A549 (cell line): ENCODE results near the gene LSP1. TPM values are rescaled to one million over a fixed set of nuclear protein-coding genes. Genes with fewer than 3 reads are reported as not detected.

Experiments
- ATAC-seq, 2 experiments: fragments of 200-7000 bp in 1 of 2; fragments of >200 bp in 1 of 2; cut with Nextera tagmentation in 1 of 2; cut with Tn5 transposase in 1 of 2; 3 replicates each; pipeline versions ENCODE4 v1.8.0 to v1.9.1; 2018 to 2020; ENCODE audit warnings: mild to moderate bottlenecking in 1 of 2, moderate library complexity in 1 of 2
- CTCF ChIA-PET: fragments of 300-600 bp; sonication (Branson Sonifier 250); formaldehyde crosslinking; extraction: SDS; loops from one replicate; lab custom pipeline; 2021; ENCODE audit warnings: antibody characterized with exemption, inconsistent platforms; lab: Yijun Ruan, JAX
- POLR2A ChIA-PET: fragments of 350-600 bp; formaldehyde crosslinking; extraction: SDS; loops from one replicate; lab custom pipeline; 2021; ENCODE audit warnings: antibody characterized with exemption, inconsistent platforms; lab: Yijun Ruan, JAX
- DNase-seq, 2 experiments: peaks; one replicate each; pipeline versions ENCODE4 v3.0.0 to v3.0.0-alpha.2; 2011 to 2016; ENCODE audit warnings: low read depth in 1 of 2, low spot score in 1 of 2
- FAIRE-seq: peaks from 2 replicates; lab custom pipeline; 2011; peaks lifted over from hg19 to GRCh38; lab: Jason Lieb, UNC
- H3K27ac ChIP-seq, 2 experiments: fragments of >200 bp; sonication (Bioruptor Twin); formaldehyde crosslinking; 3 replicates each; pipeline ENCODE4 v1.5.1; 2016 to 2017
- H3K4me1 ChIP-seq: fragments of >200 bp; sonication (Bioruptor Twin); formaldehyde crosslinking; 3 replicates; pipeline ENCODE4 v1.6.1; 2016
- H3K4me2 ChIP-seq: fragments of >200 bp; sonication (Bioruptor Twin); formaldehyde crosslinking; 3 replicates; pipeline ENCODE4 v1.6.1; 2016
- H3K4me3 ChIP-seq: fragments of >200 bp; sonication (Bioruptor Twin); formaldehyde crosslinking; 3 replicates; pipeline ENCODE4 v1.5.1; 2016
- H3K9me3 ChIP-seq: fragments of >200 bp; sonication (Bioruptor Twin); formaldehyde crosslinking; 3 replicates; pipeline ENCODE4 v1.6.1; 2016
- BHLHE40 ChIP-seq: IDR thresholded peaks from 2 replicates; pipeline ENCODE4 v1.6.1; 2012; ENCODE audit warnings: low read depth, low read length, inconsistent platforms
- CEBPB ChIP-seq, 2 experiments: fragments of >200 bp in 1 of 2; sonication (Bioruptor Twin) in 1 of 2; formaldehyde crosslinking in 1 of 2; IDR thresholded peaks; 2 replicates each; pipeline ENCODE4 v1.6.1; 2012 to 2016
- EHF ChIP-seq: fragments of 250-450 bp; sonication (Bioruptor Pico); IDR thresholded peaks from 2 replicates; pipeline ENCODE4 v1.5.0; 2020; ENCODE audit warnings: mild to moderate bottlenecking
- EHMT2 ChIP-seq: fragments of 200-600 bp; sonication (generic); IDR thresholded peaks from 2 replicates; pipeline ENCODE4 v1.6.1; 2016; ENCODE audit warnings: antibody characterized with exemption, low read depth, mild to moderate bottlenecking, moderate library complexity
- ESRRA ChIP-seq: fragments of 150-350 bp; IDR thresholded peaks from 2 replicates; pipeline ENCODE4 v1.6.1; 2014; ENCODE audit warnings: mild to moderate bottlenecking, low read length, borderline replicate concordance
- FOSL2 ChIP-seq, 2 experiments: fragments of 450-650 bp in 1 of 2; fragments of >200 bp in 1 of 2; sonication (Bioruptor Twin) in 1 of 2; formaldehyde crosslinking; IDR thresholded peaks; 2 replicates each; pipeline versions ENCODE4 v1.5.0 to v1.6.1; 2016 to 2020; ENCODE audit warnings: mild to moderate bottlenecking in 1 of 2, moderate library complexity in 1 of 2
- FOXS1 ChIP-seq: fragments of 250-450 bp; sonication (Bioruptor Pico); IDR thresholded peaks from 2 replicates; pipeline ENCODE4 v1.5.0; 2020; ENCODE audit warnings: mild to moderate bottlenecking, moderate library complexity
- GATA3 ChIP-seq: IDR thresholded peaks from 2 replicates; pipeline ENCODE4 v1.6.1; 2012; ENCODE audit warnings: borderline replicate concordance
- HDAC2 ChIP-seq: fragments of 200-600 bp; sonication (generic); IDR thresholded peaks from 2 replicates; pipeline ENCODE4 v1.6.1; 2016
- HOXA7 ChIP-seq: fragments of 250-450 bp; sonication (Bioruptor Pico); IDR thresholded peaks from 2 replicates; pipeline ENCODE4 v1.5.0; 2020; ENCODE audit warnings: mild to moderate bottlenecking, moderate library complexity
- HOXB13 ChIP-seq: fragments of 250-450 bp; sonication (Bioruptor Pico); IDR thresholded peaks from 2 replicates; pipeline ENCODE4 v1.5.0; 2020; ENCODE audit warnings: low read depth, mild to moderate bottlenecking, moderate library complexity
- JUN ChIP-seq, 2 experiments: fragments of >200 bp; sonication (Bioruptor Twin); formaldehyde crosslinking; IDR thresholded peaks; 2 replicates in 1 of 2; 3 replicates in 1 of 2; pipeline ENCODE4 v1.6.1; 2016 to 2017
- JUNB ChIP-seq: fragments of >200 bp; sonication (Bioruptor Twin); formaldehyde crosslinking; IDR thresholded peaks from 2 replicates; pipeline ENCODE4 v1.6.1; 2016
- KDM1A ChIP-seq: fragments of 200-600 bp; sonication (generic); IDR thresholded peaks from 2 replicates; pipeline ENCODE4 v1.6.1; 2016; ENCODE audit warnings: low read depth, mild to moderate bottlenecking
- MAFK ChIP-seq: fragments of 450-650 bp; IDR thresholded peaks from 2 replicates; pipeline ENCODE4 v1.6.1; 2014; ENCODE audit not compliant: partially characterized antibody
- MYC ChIP-seq: IDR thresholded peaks from 2 replicates; pipeline ENCODE4 v1.6.1; 2012; ENCODE audit warnings: mild to moderate bottlenecking, inconsistent platforms, low read length, improper control_type of control experiment, borderline replicate concordance
- POLR2A ChIP-seq: IDR thresholded peaks from 2 replicates; pipeline ENCODE4 v1.6.1; 2012; ENCODE audit warnings: mild to moderate bottlenecking, low read length
- POLR2AphosphoS2 ChIP-seq: conservative IDR thresholded peaks from 2 replicates; pipeline ENCODE4 v1.6.1; 2012; ENCODE audit warnings: low read length, improper control_type of control experiment, inconsistent platforms
- RARB ChIP-seq: fragments of 250-450 bp; sonication (Bioruptor Pico); IDR thresholded peaks from 2 replicates; pipeline ENCODE4 v1.8.0; 2021; ENCODE audit warnings: mild to moderate bottlenecking, moderate library complexity
- RCOR1 ChIP-seq: fragments of 150-350 bp; IDR thresholded peaks from 2 replicates; pipeline ENCODE4 v1.6.1; 2014; ENCODE audit warnings: antibody characterized with exemption, low read length, low read depth
- RFX5 ChIP-seq: fragments of 450-650 bp; IDR thresholded peaks from 2 replicates; pipeline ENCODE4 v1.7.1; 2014; ENCODE audit warnings: antibody characterized with exemption, mild to moderate bottlenecking, moderate library complexity
- SMC3 ChIP-seq: fragments of >200 bp; sonication (Bioruptor Twin); formaldehyde crosslinking; IDR thresholded peaks from 3 replicates; pipeline ENCODE4 v1.6.1; 2018; ENCODE audit warnings: inconsistent platforms
- SREBF2 ChIP-seq: fragments of 450-650 bp; IDR thresholded peaks from 2 replicates; pipeline ENCODE4 v1.6.1; 2014; ENCODE audit warnings: mild to moderate bottlenecking, moderate library complexity
- TFCP2L1 ChIP-seq: fragments of 250-450 bp; sonication (Bioruptor Pico); IDR thresholded peaks from 2 replicates; pipeline ENCODE4 v1.5.0; 2021; ENCODE audit warnings: mild to moderate bottlenecking
- TP53 ChIP-seq: fragments of 250-450 bp; sonication (Bioruptor Pico); IDR thresholded peaks from 2 replicates; pipeline ENCODE4 v1.5.0; 2021; ENCODE audit warnings: mild to moderate bottlenecking, moderate library complexity
- ZC3H11A ChIP-seq: fragments of 450-650 bp; IDR thresholded peaks from 2 replicates; pipeline ENCODE4 v1.6.1; 2014; ENCODE audit warnings: antibody characterized with exemption, mild to moderate bottlenecking
- ZFP36 ChIP-seq: fragments of 450-650 bp; IDR thresholded peaks from 2 replicates; pipeline ENCODE4 v1.6.1; 2014; ENCODE audit warnings: borderline replicate concordance; ENCODE audit not compliant: partially characterized antibody
- ZNF302 ChIP-seq: fragments of 250-450 bp; sonication (Bioruptor Pico); IDR thresholded peaks from 2 replicates; pipeline ENCODE4 v1.9.0; 2021; ENCODE audit warnings: inconsistent platforms, mild to moderate bottlenecking, moderate library complexity
- WGBS: methylation state at CpG from one replicate; pipeline ENCODE4 v1.1.6; 2017; ENCODE audit errors: missing lambda C conversion rate; 5-methylcytosine and 5-hydroxymethylcytosine counted together
- polyA plus RNA-seq, 4 experiments: library from polyadenylated mRNA; depleted of rRNA in 3 of 4; stranded (reverse); fragments of >200 nt; fragmentation: RNase III in 1 of 4; extraction: RNeasy Plus Mini Kit Qiagen cat#74134 plus additional on column Dnase treatment in 1 of 4; gene quantifications; 2 replicates in 3 of 4; 3 replicates in 1 of 4; pipeline ENCODE4 v1.2.3, GENCODE V29; 2011 to 2017
- TF ChIP-seq, protein P1 (sequence below): fragments of >200 bp; sonication (Bioruptor Twin); formaldehyde crosslinking; IDR thresholded peaks from 3 replicates; pipeline ENCODE4 v1.6.1; 2016
- TF ChIP-seq, protein P2 (sequence below): fragments of 450-650 bp; IDR thresholded peaks from 2 replicates; pipeline ENCODE4 v1.6.1; 2014; ENCODE audit warnings: antibody characterized with exemption
- TF ChIP-seq, protein P3 (sequence below): fragments of >200 bp; sonication (Bioruptor Twin); formaldehyde crosslinking; IDR thresholded peaks from 3 replicates; pipeline ENCODE4 v1.5.1; 2016
- TF ChIP-seq, protein P4 (sequence below): fragments of 150-350 bp; IDR thresholded peaks from 2 replicates; pipeline ENCODE4 v1.6.1; 2014; ENCODE audit warnings: low read depth, mild to moderate bottlenecking, low read length

Gene LSP1
- polyA plus RNA-seq, 2 of the 4 experiments (the other 2 are of a cell fraction) = 0.67 to 3.5 TPM

DNA sequence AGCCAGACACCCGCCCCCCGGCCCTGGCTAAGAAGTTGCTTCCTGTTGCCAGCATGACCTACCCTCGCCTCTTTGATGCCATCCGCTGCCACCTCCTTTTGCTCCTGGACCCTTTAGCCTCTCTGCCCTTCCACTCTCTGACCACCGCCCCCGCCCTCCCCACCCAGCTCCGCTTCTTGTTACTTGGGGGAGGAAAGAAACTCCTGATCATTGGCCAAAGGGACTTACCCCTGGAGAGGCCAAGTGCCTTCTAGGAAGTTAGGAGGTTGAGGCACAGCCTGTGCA lies 38.9 kb downstream of the LSP1 start, which contains the start of gene PRR33:
Gene PRR33 (minus strand): TSS at position 65 of the 285 bp plus-strand sequence. CDS start 1,311 bp downstream, outside the sequence.
- Histone ChIP-seq H3K9me3 (no peaks in the 10 kb centered on the region), H3K27ac (no peak within 1 kb of the TSS), H3K4me3 (no peak within 1 kb of the TSS), H3K4me1 (no peaks in the 10 kb centered on the region), H3K4me2 (no peak within 1 kb of the TSS)
- ChIA-PET CTCF (interaction anchor here (0.7 to 3.4 kb wide), 6 partner anchors 10 to 262 kb away, joined by 3 to 18 read pairs (median 6); no protein-coding TSS in a partner anchor), POLR2A (no interaction called here)
- ATAC-seq = no peak
- TF ChIP-seq RCOR1 = no peak
- TF ChIP-seq CEBPB (IDR thresholded peaks at IDR 0.05) = no peak
- TF ChIP-seq HOXA7 (CRISPR knock-in tag) = no peak
- no peak for TF ChIP-seq ZFP36
- TF ChIP-seq, protein P1, sequence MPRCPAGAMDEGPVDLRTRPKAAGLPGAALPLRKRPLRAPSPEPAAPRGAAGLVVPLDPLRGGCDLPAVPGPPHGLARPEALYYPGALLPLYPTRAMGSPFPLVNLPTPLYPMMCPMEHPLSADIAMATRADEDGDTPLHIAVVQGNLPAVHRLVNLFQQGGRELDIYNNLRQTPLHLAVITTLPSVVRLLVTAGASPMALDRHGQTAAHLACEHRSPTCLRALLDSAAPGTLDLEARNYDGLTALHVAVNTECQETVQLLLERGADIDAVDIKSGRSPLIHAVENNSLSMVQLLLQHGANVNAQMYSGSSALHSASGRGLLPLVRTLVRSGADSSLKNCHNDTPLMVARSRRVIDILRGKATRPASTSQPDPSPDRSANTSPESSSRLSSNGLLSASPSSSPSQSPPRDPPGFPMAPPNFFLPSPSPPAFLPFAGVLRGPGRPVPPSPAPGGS = no peak
- no peak for TF ChIP-seq HOXB13
- no peak for TF ChIP-seq KDM1A
- TF ChIP-seq EHMT2 = no peak
- TF ChIP-seq BHLHE40 = no peak
- no peak for TF ChIP-seq POLR2A
- TF ChIP-seq, protein P2, sequence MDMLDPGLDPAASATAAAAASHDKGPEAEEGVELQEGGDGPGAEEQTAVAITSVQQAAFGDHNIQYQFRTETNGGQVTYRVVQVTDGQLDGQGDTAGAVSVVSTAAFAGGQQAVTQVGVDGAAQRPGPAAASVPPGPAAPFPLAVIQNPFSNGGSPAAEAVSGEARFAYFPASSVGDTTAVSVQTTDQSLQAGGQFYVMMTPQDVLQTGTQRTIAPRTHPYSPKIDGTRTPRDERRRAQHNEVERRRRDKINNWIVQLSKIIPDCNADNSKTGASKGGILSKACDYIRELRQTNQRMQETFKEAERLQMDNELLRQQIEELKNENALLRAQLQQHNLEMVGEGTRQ = no peak
- TF ChIP-seq SREBF2 = no peak
- no peak for TF ChIP-seq EHF
- no peak for DNase-seq
- no peak for FAIRE-seq
- WGBS = 71% methylated on average over 5 of the region's 7 CpGs

DNA sequence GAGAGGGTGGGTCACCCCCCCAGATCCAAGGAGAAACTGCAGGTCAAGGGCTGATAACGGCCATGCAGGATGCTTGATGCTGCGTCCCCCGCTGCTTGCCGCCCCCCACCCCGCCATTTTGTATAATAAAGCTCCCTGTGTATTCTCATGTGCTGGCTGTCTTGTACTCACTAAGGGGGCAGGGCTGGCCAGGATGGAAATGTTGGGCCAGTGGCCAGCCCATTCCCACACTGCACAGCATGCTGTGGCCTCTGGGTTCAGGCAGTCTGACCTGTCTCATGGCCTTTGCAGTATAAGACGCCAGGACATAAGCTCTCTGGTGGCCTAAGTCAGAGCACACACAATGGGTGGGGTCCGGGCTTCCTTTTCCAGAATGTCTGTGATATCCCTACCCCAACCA lies 39.2 kb downstream of the LSP1 start:
- TF ChIP-seq ZNF302 (CRISPR knock-in tag) = no peak
- TF ChIP-seq SMC3 = no peak
- no peak for TF ChIP-seq MAFK
- TF ChIP-seq HOXA7 (CRISPR knock-in tag) = no peak
- no peak for TF ChIP-seq HDAC2
- no peak for TF ChIP-seq SREBF2
- no peak for TF ChIP-seq TP53 (CRISPR knock-in tag)
- no peak for TF ChIP-seq GATA3
- TF ChIP-seq JUN (IDR thresholded peaks at IDR 0.05) = no peak
- TF ChIP-seq POLR2A = no peak
- no peak for TF ChIP-seq RARB
- no peak for TF ChIP-seq BHLHE40
- TF ChIP-seq FOSL2 (IDR thresholded peaks at IDR 0.05) = no peak
- no peak for TF ChIP-seq FOSL2 (CRISPR knock-in tag; IDR thresholded peaks at IDR 0.05)
- TF ChIP-seq MYC = no peak
- TF ChIP-seq TFCP2L1 (CRISPR knock-in tag) = no peak
- TF ChIP-seq KDM1A = no peak
- no peak for TF ChIP-seq HOXB13
- no peak for TF ChIP-seq CEBPB (IDR thresholded peaks at IDR 0.05)
- no peak for TF ChIP-seq POLR2AphosphoS2
- ChIA-PET POLR2A (no interaction called here), CTCF (interaction anchor here (0.7 to 3.4 kb wide), 4 partner anchors 10 to 262 kb away, joined by 3 to 18 read pairs (median 5); no protein-coding TSS in a partner anchor)
- H3K27ac ChIP-seq = no peak overlapping the region
- ATAC-seq = no peak
- no peak for FAIRE-seq
- WGBS = 53% methylated on average over 7 of the region's 7 CpGs
- no peak overlapping the region for H3K4me2 ChIP-seq
- H3K9me3 ChIP-seq = no peaks in the 10 kb centered on the region
- H3K4me3 ChIP-seq = no peak overlapping the region
- H3K4me1 ChIP-seq = no peaks in the 10 kb centered on the region
- no peak for DNase-seq

DNA sequence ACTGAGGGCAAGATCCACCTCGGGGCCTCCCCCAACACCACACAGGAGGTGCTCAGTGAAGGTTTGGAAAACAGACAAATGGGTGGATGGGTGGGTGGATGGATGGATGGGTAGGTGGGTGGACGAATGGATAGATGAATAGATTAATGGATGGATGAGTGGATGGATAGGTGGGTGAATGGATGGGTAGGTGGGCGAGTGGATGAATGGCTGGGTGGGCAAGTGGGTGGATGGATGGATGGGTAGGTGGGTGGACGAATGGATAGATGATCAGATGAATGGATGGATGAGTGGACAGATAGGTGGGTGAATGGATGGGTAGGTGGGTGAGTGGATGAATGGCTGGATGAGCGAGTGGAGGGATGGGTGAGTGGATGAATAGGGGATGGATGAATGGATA lies 39.7 kb downstream of the LSP1 start:
- WGBS = 2% methylated on average over 5 of the region's 5 CpGs
- POLR2A ChIA-PET = no interaction called here
- H3K4me2 ChIP-seq = no peak overlapping the region
- no peak overlapping the region for H3K4me3 ChIP-seq
- H3K27ac ChIP-seq = no peak overlapping the region
- ATAC-seq = no peak
- no peak for DNase-seq
- FAIRE-seq = no peak
- no peaks in the 10 kb centered on the region for H3K4me1 ChIP-seq
- H3K9me3 ChIP-seq = no peaks in the 10 kb centered on the region
- CTCF ChIA-PET = interaction anchor here (0.7 to 3.4 kb wide), 4 partner anchors 10 to 261 kb away, joined by 3 to 18 read pairs (median 5); no protein-coding TSS in a partner anchor
- TF ChIP-seq GATA3 = no peak
- TF ChIP-seq, protein P3, sequence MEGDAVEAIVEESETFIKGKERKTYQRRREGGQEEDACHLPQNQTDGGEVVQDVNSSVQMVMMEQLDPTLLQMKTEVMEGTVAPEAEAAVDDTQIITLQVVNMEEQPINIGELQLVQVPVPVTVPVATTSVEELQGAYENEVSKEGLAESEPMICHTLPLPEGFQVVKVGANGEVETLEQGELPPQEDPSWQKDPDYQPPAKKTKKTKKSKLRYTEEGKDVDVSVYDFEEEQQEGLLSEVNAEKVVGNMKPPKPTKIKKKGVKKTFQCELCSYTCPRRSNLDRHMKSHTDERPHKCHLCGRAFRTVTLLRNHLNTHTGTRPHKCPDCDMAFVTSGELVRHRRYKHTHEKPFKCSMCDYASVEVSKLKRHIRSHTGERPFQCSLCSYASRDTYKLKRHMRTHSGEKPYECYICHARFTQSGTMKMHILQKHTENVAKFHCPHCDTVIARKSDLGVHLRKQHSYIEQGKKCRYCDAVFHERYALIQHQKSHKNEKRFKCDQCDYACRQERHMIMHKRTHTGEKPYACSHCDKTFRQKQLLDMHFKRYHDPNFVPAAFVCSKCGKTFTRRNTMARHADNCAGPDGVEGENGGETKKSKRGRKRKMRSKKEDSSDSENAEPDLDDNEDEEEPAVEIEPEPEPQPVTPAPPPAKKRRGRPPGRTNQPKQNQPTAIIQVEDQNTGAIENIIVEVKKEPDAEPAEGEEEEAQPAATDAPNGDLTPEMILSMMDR = no peak
- TF ChIP-seq RFX5 = no peak
- no peak for TF ChIP-seq HOXB13
- no peak for TF ChIP-seq ESRRA
- no peak for TF ChIP-seq ZFP36
- TF ChIP-seq FOXS1 (CRISPR knock-in tag) = no peak
- no peak for TF ChIP-seq ZC3H11A
- TF ChIP-seq FOSL2 (IDR thresholded peaks at IDR 0.05) = no peak
- TF ChIP-seq FOSL2 (CRISPR knock-in tag; IDR thresholded peaks at IDR 0.05) = no peak
- TF ChIP-seq JUNB = no peak
- TF ChIP-seq, protein P4, sequence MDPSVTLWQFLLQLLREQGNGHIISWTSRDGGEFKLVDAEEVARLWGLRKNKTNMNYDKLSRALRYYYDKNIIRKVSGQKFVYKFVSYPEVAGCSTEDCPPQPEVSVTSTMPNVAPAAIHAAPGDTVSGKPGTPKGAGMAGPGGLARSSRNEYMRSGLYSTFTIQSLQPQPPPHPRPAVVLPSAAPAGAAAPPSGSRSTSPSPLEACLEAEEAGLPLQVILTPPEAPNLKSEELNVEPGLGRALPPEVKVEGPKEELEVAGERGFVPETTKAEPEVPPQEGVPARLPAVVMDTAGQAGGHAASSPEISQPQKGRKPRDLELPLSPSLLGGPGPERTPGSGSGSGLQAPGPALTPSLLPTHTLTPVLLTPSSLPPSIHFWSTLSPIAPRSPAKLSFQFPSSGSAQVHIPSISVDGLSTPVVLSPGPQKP = no peak
